HG03354 (cell line): ENCODE data around the gene REPS1.
"Not testable (repeated sequence)": the region's sequence is repeated elsewhere in the genome, so short reads cannot be mapped to it uniquely, and the experiment has no call there.

Experiments used
- ATAC-seq: cut with Tn5 transposase; IDR thresholded peaks from one replicate; pipeline ENCODE4 v1.9.1; 2021; ENCODE audit warnings: mild to moderate bottlenecking; ENCODE audit not compliant: unreplicated experiment, poor library complexity, severe bottlenecking

Gene REPS1

GRCh38 chr6:139008117-139008516 is 20.1 kb upstream of the REPS1 start:
- no peak for ATAC-seq

GRCh38 chr6:139007428-139007827 is 19.4 kb upstream of the REPS1 start:
- no peak for ATAC-seq

- ATAC-seq: no peak
These were observed 18.4 kb upstream of the REPS1 start for GRCh38 chr6:139006477-139006876.

- no peak for ATAC-seq
These were observed 15.7 kb upstream of the REPS1 start for GRCh38 chr6:139003751-139004150.

GRCh38 chr6:138999949-139000725 is 12.1 kb upstream of the REPS1 start:
- ATAC-seq: no peak

- no peak for ATAC-seq
These were observed 9.1 kb upstream of the REPS1 start for GRCh38 chr6:138997136-138997535.

GRCh38 chr6:138996524-138996923 is 8.5 kb upstream of the REPS1 start:
- ATAC-seq: no peak

- not testable (repeated sequence) for ATAC-seq
These were observed 5.4 kb upstream of the REPS1 start for GRCh38 chr6:138993410-138993809.

- not testable (repeated sequence) for ATAC-seq
These were observed 4.9 kb upstream of the REPS1 start for GRCh38 chr6:138992965-138993364.

- ATAC-seq: no peak
These were observed 3.2 kb upstream of the REPS1 start for GRCh38 chr6:138991206-138991605.

- no peak for ATAC-seq
These were observed 1.3 kb upstream of the REPS1 start for GRCh38 chr6:138989098-138989983.

- peak; percentile 11 for ATAC-seq
These were observed 399 bp upstream of the REPS1 start for GRCh38 chr6:138988469-138988834.

- ATAC-seq: no peak
These were observed 892 bp downstream of the REPS1 start for GRCh38 chr6:138987080-138987642.

- no peak for ATAC-seq
These were observed 1.5 kb downstream of the REPS1 start for GRCh38 chr6:138986578-138986977.

- ATAC-seq: no peak
These were observed 6.6 kb downstream of the REPS1 start for GRCh38 chr6:138981416-138981815.

- peak; percentile 44 for ATAC-seq
These were observed 8.0 kb downstream of the REPS1 start for GRCh38 chr6:138979813-138980668.

GRCh38 chr6:138979365-138979764 is 8.7 kb downstream of the REPS1 start:
- ATAC-seq: no peak

- ATAC-seq: no peak
These were observed 9.8 kb downstream of the REPS1 start for GRCh38 chr6:138978229-138978628.

- no peak for ATAC-seq
These were observed 10.3 kb downstream of the REPS1 start for GRCh38 chr6:138977646-138978167.

- ATAC-seq: no peak
These were observed 10.8 kb downstream of the REPS1 start for GRCh38 chr6:138977242-138977641.
